Activated CD8-positive, alpha-beta memory T cell treated with anti-CD3 and anti-CD28 coated beads for 36 hours (primary cell): ENCODE data around the gene NMNAT2. TPM values are rescaled to one million over a fixed set of nuclear protein-coding genes. Genes with fewer than 3 reads are reported as not detected.
"Not testable (repeated sequence)": the region's sequence is repeated elsewhere in the genome, so short reads cannot be mapped to it uniquely, and the experiment has no call there.

Experiments used
- CTCF ChIA-PET: fragments of 350-600 bp; sonication (Branson Sonifier 250); formaldehyde crosslinking; loops from one replicate; lab custom pipeline; 2021; ENCODE audit warnings: antibody characterized with exemption; lab: Charles Lee
- POLR2A ChIA-PET: fragments of 350-600 bp; sonication (Branson Sonifier 250); formaldehyde crosslinking; loops from one replicate; lab custom pipeline; 2021; ENCODE audit warnings: antibody characterized with exemption; lab: Charles Lee
- total RNA-seq, 2 experiments: library from RNA; stranded (reverse); gene quantifications; one replicate each; pipeline ENCODE4 v1.2.3, GENCODE V29; 2021

The NMNAT2 gene
- total RNA-seq, 2 experiments from 2014 or later: not detected

DNA sequence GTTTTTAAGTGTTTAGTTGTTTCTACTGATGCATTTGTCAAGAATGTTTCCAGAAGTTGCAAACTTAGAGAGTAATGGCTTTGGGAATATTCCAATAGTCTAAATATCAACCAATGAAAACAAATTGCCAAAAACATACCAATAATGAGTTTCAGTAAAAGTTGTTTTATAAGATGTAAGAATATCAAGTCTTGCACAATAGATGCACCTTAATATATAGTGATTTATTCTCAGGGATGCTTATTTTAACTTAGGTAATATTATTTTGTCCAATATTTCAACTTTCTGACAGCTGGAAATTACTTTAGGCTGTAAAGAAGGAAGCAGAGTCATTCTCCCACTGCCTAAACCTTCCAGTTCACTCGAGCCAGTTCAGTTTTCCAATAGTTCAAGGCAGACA lies 5.4 kb upstream of the NMNAT2 start:
- ChIA-PET POLR2A (no interaction called here), CTCF (no interaction called here)

DNA sequence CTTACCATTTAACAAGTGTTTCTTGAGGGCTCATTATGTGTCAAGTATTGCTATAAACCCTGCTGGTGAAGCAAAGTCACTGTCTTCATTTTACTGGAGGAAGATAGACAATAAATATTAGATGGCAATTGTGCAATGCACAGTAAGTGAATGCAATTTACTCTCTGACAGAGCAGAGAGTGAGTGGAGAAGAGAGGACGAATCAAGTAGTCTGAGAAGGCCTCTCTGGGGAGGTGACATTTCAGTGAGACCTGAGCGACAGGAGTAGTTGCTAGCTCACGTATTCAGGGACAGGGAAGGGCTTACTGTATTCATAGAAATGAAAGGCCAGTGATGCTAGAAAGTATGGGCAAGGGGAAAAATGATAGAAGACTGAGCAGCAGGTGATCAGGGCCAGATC lies 1.2 kb upstream of the NMNAT2 start:
- ChIA-PET POLR2A (no interaction called here), CTCF (interaction anchor here (0.9 kb wide), 1 partner anchor 16 kb away, joined by 7 read pairs; no protein-coding TSS in a partner anchor)

DNA sequence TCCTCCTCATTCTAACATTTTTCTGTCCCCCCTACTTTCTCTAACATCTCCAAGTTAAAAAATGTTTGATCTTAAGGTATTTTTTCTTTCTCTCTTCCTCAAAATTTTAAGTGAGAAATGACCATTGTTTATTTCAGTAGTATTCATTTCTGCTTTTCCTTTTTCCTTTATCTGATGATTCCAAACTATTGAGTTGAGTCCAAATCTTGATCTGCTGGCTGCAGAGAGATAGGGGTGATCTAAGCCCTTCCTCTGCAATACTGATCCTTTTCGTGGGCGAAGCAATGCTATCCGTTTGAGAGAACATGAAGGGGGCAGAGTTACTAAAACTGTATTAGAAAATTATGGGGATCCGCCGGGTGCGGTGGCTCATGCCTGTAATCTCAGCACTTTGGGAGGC lies 516 bp upstream of the NMNAT2 start:
- ChIA-PET CTCF (no interaction called here), POLR2A (no interaction called here)

DNA sequence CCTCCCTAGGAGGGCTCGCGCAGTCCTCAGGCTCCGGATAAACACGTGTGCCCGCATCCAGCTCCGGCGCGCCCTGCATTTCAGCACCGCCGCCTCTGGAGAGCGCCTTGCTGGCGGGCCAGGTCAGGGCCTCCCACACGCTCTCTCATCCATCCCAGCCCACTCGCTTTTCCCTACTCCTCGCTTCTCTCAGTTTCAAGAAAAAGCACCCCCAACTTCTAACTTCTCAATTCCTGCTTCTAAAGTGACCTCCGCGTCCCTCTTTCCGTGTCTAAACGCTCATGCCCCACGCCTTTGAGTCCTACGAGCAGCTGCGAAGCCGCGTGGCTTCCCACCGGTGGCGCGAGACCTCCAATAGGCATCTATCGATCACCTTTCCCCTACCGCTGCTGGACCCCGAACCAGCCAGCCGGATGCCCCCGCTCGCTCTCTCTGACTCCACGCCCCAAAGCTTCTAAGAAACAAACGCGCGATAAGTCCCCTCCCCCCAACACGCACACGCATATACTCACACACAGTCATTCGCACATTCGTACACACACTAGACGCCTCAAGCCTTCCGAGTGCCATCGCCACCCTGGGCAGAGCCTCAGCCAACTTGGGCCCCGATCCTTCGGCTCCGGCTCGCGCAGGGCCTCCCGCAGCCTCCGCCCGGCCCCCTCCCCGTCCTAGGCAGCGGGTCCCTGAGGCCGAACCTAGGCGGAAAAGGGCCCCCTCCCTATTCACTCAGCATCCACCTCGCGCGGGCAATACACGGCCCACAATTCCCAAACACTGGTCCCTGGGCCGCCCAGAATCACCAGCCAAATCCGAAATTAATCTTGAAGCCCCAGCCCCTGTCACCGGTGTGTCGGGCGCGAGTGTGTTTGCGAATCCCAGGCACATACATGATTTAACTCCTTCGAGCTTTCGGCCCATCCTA lies 1.1 kb downstream of the NMNAT2 start:
- CTCF ChIA-PET: no interaction called here

DNA sequence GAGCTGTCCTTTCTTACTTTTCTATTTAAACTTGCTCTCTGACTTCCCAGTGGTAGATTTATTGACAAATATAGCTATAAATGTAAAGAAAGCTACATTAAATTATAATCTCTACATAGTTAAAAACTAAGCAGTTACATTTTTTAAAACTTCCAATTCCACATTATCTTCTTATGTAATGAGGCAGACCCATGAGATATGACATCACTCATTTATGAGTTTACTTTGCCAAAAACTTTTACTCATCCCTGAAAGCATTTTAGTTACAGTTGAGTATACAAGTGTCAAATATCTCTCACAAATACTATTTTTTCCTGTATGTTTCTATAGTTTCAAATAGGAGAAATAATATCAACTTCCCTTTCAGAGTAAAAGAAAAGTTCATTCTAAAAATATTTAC lies 3.8 kb downstream of the NMNAT2 start:
- CTCF ChIA-PET: no interaction called here
- POLR2A ChIA-PET: no interaction called here

More for the DNA sequence above, 1.1 kb downstream of the NMNAT2 start:
- POLR2A ChIA-PET: no interaction called here

DNA sequence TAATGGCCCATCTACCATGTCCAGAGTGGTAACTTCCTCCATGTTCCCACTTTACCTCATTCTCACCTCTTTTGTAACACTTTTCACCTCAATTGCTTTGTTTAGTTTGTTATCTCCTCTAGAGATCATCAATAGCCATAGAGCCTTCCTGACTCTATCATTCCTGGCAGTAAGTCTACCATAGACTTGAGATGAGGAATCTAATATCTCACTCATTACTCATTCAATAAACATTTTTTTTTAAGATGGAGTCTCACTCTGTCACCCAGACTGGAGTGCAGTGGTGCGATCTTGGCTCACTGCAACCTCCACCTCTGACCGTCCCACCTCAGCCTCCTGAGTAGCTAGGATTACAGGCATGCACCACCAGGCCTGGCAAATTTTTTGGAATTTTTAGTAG lies 7.1 kb downstream of the NMNAT2 start:
- POLR2A ChIA-PET: no interaction called here
- CTCF ChIA-PET: no interaction called here

DNA sequence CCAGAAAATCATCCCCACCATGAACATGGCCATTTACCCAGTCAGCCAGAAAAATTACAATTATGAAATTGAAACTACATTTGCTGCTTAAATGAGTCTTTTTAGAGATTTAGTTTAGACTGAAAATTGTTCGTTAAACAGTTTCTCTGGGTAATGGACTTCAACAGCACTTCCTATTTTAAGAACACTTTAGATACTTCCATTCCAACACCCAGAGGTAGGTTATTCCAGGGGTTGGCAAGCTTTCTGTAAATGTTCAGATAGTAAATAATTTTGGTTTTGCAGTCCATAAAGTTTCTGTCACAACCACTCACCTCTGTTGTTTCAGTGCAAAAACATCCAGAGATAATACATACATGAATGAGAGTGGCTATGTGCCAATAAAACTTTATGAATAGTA lies 10.2 kb downstream of the NMNAT2 start:
- ChIA-PET POLR2A (no interaction called here), CTCF (no interaction called here)

DNA sequence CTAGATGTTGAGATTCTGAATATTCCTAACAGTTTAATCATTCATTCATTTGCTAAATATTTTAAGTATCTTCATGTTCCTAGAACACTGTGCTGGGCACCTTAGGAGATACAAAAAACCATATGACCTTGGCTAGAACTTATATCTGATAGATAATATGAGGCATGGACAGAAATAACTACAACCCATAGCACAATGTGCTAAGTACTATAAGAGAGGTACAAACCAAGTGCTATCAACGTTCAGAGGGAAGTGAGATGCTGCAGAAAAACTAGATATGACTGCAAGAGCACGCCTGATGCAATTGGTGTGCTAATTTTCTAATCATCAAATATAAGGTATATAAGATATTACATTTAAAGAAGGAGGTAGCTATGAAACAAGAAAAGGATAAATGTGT lies 10.7 kb downstream of the NMNAT2 start:
- ChIA-PET CTCF (no interaction called here), POLR2A (no interaction called here)

DNA sequence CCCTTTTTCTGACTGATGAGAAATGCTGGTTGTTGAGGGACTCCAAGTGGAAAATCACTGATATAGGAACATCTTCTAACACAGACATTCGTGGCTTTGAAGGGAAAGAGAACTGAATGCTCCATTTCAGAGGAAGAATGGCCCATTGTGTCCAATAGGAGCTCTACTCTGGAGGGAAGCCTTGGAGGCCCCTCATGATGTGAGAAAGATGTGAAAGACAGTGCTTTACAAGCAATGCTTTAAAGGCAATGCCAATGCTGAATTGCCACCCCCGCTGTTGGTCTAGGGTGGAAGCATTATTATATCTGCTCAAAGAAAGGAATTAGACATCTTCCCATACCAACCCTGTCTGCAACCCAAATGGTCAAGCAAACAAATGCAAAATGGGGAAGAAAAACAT lies 13.7 kb downstream of the NMNAT2 start:
- ChIA-PET POLR2A (no interaction called here), CTCF (no interaction called here)

DNA sequence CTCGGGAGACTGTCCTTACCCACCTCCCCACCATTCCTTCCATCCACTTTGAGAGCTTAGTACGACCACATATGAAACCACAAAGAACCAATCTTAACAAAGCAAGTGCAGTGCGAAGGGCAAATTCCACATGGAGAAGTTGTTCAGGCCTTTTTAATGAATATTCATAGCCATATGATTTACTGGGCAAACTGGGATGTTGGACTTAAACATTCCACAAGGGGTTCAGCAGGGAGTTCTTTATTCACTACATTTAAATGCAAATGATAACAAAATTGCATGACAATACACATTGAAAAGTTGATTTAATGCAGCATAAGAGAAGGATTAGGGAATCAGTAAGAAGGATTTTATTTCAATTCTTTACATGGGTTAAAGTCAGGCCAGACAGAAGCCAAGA lies 14.7 kb downstream of the NMNAT2 start:
- CTCF ChIA-PET: interaction anchor here (1.0 kb wide), 1 partner anchor 16 kb away, joined by 7 read pairs; no protein-coding TSS in a partner anchor

DNA sequence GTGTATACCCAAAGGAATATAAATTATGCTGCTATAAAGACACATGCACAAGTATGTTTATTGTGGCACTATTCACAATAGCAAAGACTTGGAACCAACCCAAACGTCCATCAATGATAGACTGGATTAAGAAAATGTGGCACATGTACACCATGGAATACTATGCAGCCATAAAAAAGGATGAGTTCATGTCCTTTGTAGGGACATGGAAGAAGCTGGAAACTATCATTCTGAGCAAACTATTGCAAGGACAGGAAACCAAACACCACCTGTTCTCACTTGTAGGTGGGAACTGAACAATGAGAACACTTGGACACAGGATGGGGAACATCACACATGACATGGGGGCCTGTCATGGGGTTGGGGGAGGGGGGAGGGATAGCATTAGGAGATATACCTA lies 16.6 kb downstream of the NMNAT2 start:
- POLR2A ChIA-PET, CTCF ChIA-PET: not testable (repeated sequence)

More for the DNA sequence above, 14.7 kb downstream of the NMNAT2 start:
- POLR2A ChIA-PET: no interaction called here

DNA sequence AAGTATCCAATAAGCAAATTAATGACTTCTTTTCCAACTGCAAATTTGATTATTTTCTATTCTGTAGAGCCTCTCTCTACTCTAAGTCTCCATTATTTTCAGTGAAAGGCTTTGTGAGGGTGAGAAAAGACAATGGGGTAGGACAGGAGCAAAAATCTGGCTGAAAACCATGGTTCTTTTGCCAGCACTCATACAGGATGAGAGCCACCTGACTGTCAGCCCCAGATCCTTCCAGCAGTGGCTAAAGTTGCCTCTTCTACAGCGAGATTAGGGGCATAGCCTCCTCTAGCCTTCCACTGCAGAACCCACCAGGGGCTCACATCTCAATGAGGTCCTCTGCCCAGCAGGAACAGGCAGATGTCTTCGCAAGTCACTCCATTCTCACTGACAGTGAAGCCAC lies 23.7 kb downstream of the NMNAT2 start:
- CTCF ChIA-PET: no interaction called here
- POLR2A ChIA-PET: no interaction called here

DNA sequence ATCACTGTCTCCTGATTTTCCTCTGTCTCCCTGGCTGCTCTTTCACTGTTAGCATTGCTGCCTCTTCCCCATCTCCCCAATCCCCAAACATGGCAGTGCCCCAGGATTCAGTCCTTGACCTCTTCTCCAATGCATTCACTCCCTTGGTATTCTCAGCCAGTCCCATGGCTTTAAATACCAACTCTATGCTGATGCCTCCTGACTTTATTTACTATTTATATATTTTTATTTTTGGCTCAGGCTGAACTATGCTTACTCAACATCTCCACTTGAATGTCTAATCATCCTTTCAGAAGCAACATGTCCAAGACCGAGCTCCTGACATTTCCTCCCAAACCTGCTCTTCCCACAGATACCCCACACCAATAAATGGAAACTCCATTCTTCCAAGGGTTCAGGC lies 26.3 kb downstream of the NMNAT2 start:
- CTCF ChIA-PET: no interaction called here
- POLR2A ChIA-PET: no interaction called here

DNA sequence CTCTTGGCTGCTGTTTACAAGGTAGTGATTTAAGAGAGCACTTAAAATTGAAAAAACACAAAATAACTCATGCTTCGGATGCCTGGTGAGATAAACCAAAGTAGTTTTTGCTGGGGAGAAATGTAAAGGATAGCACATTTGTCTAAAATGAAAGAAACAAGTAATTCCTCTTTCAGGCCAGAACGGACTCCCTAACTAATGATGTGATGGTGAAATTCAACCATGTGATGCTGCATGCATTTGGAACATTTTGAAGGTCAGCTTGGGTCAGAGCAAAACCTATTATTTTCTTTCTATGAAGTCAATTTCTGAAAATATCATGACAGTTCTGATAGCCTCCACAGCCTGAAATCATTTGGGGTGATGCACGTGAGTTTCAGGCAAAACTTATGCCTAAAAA lies 27.6 kb downstream of the NMNAT2 start:
- CTCF ChIA-PET: no interaction called here
- POLR2A ChIA-PET: no interaction called here

DNA sequence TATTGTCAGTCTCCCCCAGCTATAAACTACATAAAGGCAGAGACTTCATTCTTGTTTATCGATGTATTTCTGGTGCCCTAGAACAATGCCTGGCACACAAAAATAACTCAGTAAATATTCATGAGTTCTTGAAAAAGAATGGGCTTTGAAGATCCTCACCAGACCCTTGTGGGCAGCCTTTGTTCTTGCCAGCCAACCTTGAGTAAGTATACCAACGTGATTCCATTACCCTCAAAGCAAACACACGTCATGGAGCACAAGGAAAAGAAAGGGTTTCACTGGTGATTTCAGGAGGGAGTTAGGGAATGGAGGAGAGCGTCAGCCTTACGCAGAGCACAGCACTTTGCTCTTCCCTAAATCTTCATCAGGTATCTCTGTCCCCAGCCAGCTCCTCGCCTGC lies 29.4 kb downstream of the NMNAT2 start:
- POLR2A ChIA-PET: no interaction called here
- CTCF ChIA-PET: no interaction called here

DNA sequence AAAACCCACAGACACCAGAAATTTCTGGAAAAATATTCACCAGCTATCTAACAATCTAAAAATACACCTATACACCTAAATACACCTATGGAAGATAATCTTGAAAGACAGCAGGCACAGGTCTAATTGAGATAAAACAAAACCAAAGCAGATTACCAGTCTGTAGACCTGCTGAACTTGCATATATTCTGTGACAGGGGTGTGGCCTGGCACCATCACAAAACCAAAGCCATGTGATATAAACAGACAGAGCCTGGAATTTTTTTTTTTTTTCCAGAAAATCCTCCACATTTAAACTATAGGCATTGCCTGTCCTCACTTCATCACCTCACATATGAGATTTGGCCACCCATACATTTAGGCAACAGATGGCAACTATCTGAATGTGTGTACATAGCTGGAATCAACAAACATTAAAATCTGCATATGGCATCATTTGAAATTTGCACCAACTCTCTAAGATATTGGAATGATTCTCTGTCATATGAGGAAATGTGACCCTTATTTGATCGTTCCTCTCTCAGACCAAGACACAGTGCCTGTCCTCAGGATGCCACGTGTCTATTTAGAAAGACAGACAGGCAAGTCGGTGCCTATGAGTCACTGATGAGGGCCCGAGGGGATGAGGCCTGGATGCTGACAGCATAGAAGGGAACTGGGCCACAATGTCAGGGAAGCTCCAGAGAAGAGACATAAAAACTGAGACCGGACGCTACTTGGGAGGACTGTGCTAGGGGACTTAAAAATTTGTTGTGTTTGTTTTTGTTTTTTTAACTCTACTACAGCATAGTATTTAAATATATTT lies 32.6 kb downstream of the NMNAT2 start:
- ChIA-PET POLR2A (no interaction called here), CTCF (no interaction called here)

DNA sequence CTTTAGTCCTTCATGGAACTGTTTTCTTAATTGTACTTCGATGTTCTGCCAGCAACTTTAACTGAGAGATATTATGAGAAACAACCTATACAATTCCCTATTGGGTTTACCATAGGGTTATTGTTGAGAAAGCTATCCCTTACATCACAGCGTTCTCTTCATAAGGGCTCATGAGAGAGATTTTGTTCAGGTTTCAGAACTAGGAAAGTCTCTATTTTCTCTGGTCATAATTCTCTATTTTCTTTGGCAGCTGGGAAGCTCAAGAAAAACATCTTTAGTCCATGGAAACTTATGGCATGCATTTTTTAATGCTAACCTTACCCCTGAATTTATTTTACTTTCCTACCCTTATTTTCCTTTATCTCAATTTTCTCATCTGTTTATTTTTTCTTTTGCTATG lies 38.2 kb downstream of the NMNAT2 start:
- ChIA-PET POLR2A (no interaction called here), CTCF (interaction anchor here (0.6 kb wide), 1 partner anchor 27 kb away, joined by 3 read pairs; no protein-coding TSS in a partner anchor)

DNA sequence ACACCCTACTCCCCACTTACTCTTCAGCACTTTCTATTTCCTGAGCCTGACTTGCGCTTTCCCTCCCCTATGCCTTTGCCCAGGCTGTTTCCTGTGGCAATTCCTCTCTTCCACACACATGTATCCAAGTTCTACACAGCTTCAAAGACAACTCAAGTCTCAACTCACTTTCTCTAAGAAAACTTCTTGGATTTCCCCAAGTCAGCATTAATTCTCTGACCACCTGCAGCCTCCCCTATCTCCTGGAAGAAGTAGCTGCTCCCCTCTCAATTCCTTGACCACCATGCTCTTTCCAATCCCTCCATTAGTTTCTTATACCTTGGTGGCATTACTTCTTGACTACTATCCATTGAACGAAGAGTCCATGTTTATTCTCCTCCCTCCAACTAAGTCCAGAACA lies 42.8 kb downstream of the NMNAT2 start:
- CTCF ChIA-PET: no interaction called here
- POLR2A ChIA-PET: no interaction called here

DNA sequence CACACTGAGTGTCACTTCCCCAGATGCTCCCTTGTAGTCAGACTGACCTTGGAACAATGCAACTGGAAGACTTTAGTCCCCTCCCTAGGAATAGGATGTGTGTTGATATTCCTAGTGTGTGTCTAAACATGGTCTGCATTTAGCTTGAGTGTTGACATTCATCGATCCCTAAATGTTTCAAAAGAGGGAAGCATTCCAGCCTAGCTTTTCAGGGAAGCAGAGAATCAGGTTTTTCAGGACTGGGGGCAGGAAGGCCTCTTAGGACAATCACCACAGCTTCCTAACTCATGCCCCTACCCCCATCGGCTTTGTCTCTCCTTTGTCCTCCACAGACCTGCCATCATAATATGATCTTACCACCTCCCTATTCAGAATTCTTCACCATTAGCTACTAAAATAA lies 43.4 kb downstream of the NMNAT2 start:
- ChIA-PET CTCF (no interaction called here), POLR2A (no interaction called here)

DNA sequence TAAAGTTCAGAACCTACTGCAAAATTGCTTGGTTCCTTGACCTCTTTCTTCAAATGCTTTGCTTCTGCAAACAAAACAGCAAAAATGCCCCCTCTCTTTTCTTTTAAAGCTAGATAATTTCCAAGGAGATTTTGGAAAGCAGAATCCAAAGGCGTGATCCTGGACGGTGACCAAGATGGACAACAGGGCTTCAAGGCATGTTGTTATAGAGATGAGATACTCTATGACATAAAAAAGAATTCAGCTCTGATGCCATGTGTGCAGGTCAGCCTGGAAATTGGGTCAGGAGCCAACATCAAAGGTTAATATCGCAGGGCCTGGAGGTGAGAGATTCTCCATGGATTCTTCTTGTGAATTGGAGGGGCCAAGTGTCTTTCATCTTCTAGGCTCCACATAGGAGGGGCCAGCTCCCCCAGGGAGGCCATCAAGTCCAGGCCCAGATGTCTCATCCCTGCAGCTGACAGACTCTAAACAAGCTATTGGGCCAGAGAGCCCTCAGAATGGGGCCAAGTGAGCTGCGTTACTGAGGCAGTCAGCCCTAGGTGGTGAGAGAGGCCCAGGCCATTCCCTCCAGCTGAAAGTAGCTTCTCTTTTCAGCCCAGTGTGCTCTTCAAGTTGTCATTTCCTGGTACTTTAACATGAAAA lies 45.5 kb downstream of the NMNAT2 start:
- POLR2A ChIA-PET: interaction anchor here (0.6 kb wide), 1 partner anchor 90 kb away, joined by 3 read pairs; no protein-coding TSS in a partner anchor
- CTCF ChIA-PET: no interaction called here
